NT2/D1 (cell line): ENCODE data around the gene KLHL17.

Source experiments
- DNase-seq: peaks from one replicate; pipeline ENCODE4 v3.0.0-alpha.2; 2011; ENCODE audit warnings: low read depth, low spot score
- H3K27me3 ChIP-seq: 2 replicates; pipeline ENCODE4 v1.6.0; 2011; ENCODE audit warnings: mild to moderate bottlenecking; ENCODE audit not compliant: insufficient read length, insufficient read depth
- H3K36me3 ChIP-seq: 2 replicates; pipeline ENCODE4 v1.6.1; 2011; ENCODE audit warnings: mild to moderate bottlenecking, low read length, mixed read lengths; ENCODE audit not compliant: insufficient read depth, insufficient read length
- H3K4me1 ChIP-seq: 2 replicates; pipeline ENCODE4 v1.5.1; 2011; ENCODE audit not compliant: insufficient read depth, insufficient read length
- H3K4me3 ChIP-seq: 2 replicates; pipeline ENCODE4 v1.5.1; 2011; ENCODE audit warnings: low read depth; ENCODE audit not compliant: insufficient read length
- H3K9ac ChIP-seq: 2 replicates; pipeline ENCODE4 v1.6.0; 2011; ENCODE audit warnings: low read depth; ENCODE audit not compliant: insufficient read length
- H3K9me3 ChIP-seq: 2 replicates; pipeline ENCODE4 v1.5.1; 2011; ENCODE audit warnings: mild to moderate bottlenecking, low read length; ENCODE audit not compliant: insufficient read depth
- SUZ12 ChIP-seq: IDR thresholded peaks from 2 replicates; pipeline ENCODE4 v1.6.1; 2011; ENCODE audit not compliant: insufficient read length, insufficient read depth; ENCODE audit errors: extremely low read depth
- YY1 ChIP-seq: IDR thresholded peaks from 2 replicates; pipeline ENCODE4 v1.6.1; 2011; ENCODE audit not compliant: insufficient read length, insufficient read depth
- ZNF274 ChIP-seq: IDR thresholded peaks from 2 replicates; pipeline ENCODE4 v1.6.1; 2011; ENCODE audit warnings: mild to moderate bottlenecking, low read depth, low read length

KLHL17 gene

DNA sequence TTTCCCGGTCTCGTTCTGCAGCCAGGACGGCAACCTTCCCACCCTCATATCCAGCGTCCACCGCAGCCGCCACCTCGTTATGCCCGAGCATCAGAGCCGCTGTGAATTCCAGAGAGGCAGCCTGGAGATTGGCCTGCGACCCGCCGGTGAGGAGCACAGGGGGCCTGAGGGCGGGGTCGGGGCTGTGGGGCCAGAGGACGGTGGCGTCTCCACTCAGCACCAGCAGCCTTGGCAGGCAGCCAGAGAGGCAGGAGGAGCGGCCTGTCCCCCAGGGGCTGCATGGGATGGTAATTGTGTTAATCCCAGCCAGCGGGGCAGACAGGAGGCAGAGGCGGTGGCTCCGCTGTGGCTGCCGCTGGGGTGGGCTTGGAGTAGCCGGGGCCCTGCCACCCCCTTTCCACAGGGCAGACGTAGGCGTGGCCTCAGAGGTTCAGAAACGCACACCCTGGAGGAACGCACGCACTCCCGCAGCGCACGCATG is 24.6 kb upstream of the KLHL17 start:
- peak overlapping the region; percentile 19 for H3K4me3 ChIP-seq
- no peaks in the 10 kb centered on the region for H3K36me3 ChIP-seq
- H3K9ac ChIP-seq = peak overlapping the region; percentile 74
- DNase-seq = peak; percentile 47
- H3K9me3 ChIP-seq = no peaks in the 10 kb centered on the region
- H3K27me3 ChIP-seq = peaks cover 49% of the 10 kb centered on the region
- peaks cover 28% of the 10 kb centered on the region for H3K4me1 ChIP-seq
- TF ChIP-seq SUZ12 = no peak
- TF ChIP-seq ZNF274 = no peak

DNA sequence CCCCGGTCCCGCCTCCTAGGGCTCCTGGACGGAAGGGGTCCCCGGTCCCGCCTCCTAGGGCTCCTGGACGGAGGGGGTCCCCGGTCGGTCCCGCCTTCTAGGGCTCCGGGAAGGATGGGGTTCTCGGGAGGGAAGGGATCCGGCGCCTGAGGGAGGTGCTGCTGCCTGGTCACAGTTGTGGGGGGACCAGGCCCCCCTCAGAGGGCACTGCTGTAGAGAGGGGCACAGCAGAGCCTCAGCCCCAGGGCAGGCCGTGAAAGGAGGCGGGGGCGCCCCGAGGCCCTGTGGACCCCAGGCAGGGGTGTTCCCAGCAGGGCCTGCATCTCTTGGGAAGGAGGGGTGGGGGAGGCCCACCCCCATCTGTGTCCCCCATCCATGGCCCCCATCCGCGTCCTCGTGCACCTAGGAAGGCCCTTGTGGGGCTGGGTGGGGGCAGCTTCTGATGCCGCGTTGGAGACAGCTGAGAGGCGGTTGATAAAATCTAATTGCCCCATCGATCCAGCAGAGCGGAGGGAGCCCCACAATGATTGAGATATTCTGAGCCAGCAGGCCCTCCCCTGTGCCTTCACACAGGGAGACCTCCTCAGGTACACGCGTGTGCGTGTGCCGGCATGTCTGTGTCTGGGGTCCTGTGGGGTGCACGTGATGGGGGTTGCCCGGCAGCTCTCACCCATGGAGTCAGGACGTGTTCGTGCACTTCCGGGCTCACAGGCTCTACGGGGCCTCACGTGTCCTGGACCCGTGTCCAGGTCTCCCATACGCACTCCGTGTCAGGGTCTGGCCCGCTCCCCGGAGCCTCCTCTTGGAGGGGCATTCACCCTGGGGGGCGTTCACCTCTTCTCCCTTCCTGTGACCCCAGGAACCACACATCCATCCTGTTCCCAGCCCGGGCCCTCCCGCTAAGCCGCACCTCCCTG is 23.8 kb upstream of the KLHL17 start:
- Histone ChIP-seq H3K9me3 (no peaks in the 10 kb centered on the region), H3K9ac (no peak overlapping the region), H3K36me3 (no peaks in the 10 kb centered on the region), H3K4me3 (no peak overlapping the region), H3K4me1 (peaks cover 28% of the 10 kb centered on the region), H3K27me3 (peaks cover 48% of the 10 kb centered on the region)
- no peak for TF ChIP-seq SUZ12
- no peak for TF ChIP-seq YY1
- no peak for DNase-seq

DNA sequence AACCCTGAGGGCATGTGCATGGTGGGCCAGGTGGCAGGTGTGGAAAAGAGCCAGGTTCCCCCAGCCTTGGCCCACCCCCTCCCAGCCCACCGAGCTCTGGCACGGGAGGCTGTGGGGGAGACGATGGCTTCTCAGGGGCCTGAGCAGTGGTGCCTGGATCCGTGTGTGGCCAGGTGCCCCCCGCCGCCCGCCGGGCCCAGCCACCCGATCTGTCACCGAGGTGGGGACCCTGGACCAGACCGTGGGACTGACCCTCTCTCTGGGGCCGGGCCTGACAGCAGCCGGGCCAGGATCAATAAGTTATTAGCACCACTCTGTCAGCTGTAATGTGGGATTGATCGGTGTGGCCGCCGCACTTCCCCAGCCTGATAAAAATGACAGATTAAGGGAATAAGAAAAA is 22.9 kb upstream of the KLHL17 start:
- H3K4me3 ChIP-seq = no peak overlapping the region
- peaks cover 28% of the 10 kb centered on the region for H3K4me1 ChIP-seq
- H3K9ac ChIP-seq = no peak overlapping the region
- DNase-seq = no peak
- TF ChIP-seq YY1 (no peak), SUZ12 (no peak), ZNF274 (no peak)
- H3K9me3 ChIP-seq = no peaks in the 10 kb centered on the region
- H3K27me3 ChIP-seq = peaks cover 46% of the 10 kb centered on the region
- H3K36me3 ChIP-seq = no peaks in the 10 kb centered on the region

DNA sequence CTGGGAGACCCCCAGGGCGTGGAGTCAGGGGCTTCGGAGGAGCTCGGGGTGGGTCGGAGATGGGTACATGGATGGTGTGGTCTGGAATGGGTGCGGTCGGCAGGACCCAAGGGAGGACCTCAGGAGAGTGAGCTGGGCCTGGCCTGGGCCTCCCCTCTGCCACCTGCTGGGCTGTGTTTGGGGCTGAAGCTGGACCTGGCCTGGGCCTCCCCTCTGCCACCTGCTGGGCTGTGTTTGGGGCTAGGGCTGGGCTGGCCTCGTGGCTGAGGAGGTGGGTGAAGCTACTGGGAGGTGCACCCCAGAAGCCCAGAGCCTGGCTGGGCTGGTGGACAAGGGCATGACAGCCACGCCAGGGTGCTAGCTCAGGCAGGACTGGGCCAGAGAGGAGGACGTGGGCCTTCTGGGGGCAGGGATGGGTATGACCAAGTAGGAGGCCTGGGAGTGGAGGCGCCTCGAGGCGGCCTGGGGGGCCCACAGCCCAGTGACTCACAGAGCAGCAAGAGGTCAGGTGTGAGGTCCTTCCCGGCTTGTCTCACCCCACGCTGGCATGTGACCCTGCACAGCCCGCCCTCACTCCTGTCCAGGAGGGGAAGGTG is 22.2 kb upstream of the KLHL17 start:
- no peak overlapping the region for H3K9ac ChIP-seq
- H3K4me1 ChIP-seq = peaks cover 31% of the 10 kb centered on the region
- TF ChIP-seq SUZ12 (no peak), YY1 (no peak), ZNF274 (no peak)
- H3K4me3 ChIP-seq = no peak overlapping the region
- H3K36me3 ChIP-seq = no peaks in the 10 kb centered on the region
- no peaks in the 10 kb centered on the region for H3K9me3 ChIP-seq
- no peak for DNase-seq
- peaks cover 40% of the 10 kb centered on the region for H3K27me3 ChIP-seq

DNA sequence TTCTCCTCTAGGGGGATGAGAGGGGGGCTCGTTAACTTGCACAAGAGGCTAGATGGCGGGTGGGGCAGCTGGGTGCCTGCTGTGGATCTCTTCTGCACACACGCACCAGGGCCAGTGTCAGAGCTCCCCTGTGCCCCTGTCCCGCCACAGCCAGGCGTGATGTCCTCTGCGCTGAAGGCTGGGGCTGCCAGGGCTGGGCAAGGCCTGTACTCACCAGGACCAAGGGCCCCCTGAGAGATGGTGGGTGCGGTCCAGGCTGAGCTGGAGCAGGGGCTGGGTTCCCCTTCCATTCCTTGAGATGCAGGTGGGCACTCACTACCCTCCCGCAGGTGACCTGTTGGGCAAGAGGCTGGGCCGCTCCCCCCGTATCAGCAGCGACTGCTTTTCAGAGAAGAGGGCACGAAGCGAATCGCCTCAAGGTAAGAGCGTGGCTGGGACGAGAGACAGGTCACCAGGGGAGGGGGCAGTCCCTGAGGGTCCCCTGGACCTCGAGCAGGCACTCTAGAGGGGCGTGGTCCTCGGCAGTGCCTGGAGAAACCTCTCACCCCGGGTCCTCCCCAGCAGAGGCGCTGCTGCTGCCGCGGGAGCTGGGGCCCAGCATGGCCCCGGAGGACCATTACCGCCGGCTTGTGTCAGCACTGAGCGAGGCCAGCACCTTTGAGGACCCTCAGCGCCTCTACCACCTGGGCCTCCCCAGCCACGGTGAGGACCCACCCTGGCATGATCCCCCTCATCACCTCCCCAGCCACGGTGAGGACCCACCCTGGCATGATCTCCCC is 21.5 kb upstream of the KLHL17 start:
- Histone ChIP-seq H3K9ac (no peak overlapping the region), H3K36me3 (peaks cover 4% of the 10 kb centered on the region), H3K4me3 (no peak overlapping the region), H3K27me3 (peaks cover 37% of the 10 kb centered on the region), H3K9me3 (no peaks in the 10 kb centered on the region), H3K4me1 (peaks cover 33% of the 10 kb centered on the region)
- DNase-seq = no peak
- no peak for TF ChIP-seq YY1
- no peak for TF ChIP-seq ZNF274
- no peak for TF ChIP-seq SUZ12

DNA sequence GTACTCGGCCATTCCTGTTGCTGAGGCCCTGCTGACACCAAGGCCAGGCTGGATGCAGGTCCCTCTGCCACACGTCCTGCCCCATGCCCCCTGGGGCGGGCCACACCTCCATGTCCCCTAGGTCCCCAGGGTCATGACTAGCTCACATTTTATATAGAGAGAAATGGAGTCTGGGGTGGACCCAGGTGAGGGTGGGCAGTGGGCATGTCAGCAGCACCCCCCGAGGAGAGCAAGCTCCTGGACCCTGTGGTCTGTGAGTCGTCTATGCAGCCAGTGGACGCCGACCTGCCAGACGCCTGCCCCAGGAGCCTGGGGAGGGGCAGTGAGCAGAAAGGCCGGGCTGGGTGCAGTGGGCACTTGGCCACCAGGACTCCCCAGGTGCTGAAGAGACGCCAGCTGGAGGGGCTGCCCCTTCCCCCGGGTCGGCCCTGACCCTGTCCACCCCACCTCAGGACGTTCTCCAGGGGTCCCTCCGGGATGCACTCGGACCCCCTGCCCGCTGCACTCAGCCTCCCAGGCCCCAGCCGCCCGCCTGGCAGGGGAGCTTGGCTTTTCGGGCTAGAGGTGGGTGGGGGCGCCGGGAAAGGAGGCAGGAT is 20.8 kb upstream of the KLHL17 start:
- peaks cover 7% of the 10 kb centered on the region for H3K36me3 ChIP-seq
- H3K9me3 ChIP-seq = no peaks in the 10 kb centered on the region
- H3K27me3 ChIP-seq = peaks cover 37% of the 10 kb centered on the region
- peaks cover 34% of the 10 kb centered on the region for H3K4me1 ChIP-seq
- TF ChIP-seq ZNF274 (no peak), SUZ12 (no peak), YY1 (no peak)
- no peak overlapping the region for H3K4me3 ChIP-seq
- H3K9ac ChIP-seq = no peak overlapping the region
- no peak for DNase-seq
